ENCODE measurements around the gene TTLL3.
"Not testable (repeated sequence)": the region's sequence is repeated elsewhere in the genome, so short reads cannot be mapped to it uniquely, and the experiment has no call there.

Gene TTLL3

GRCh38 chr3:9854291-9854940 lies 44.4 kb downstream of the TTLL3 start:
- DNase-seq; in situ Hi-C loops (cut with HindIII; ENCODE audit: low pct_ligation_motif_present, low pct_unique_long_range_greater_than_20kb, low sequenced_read_pairs): not testable (repeated sequence)

GRCh38 chr3:9855594-9855993 lies 45.5 kb downstream of the TTLL3 start:
- no peak for DNase-seq
- in situ Hi-C loops (cut with HindIII; ENCODE audit: low pct_ligation_motif_present, low pct_unique_long_range_greater_than_20kb, low sequenced_read_pairs), result no loop called here

GRCh38 chr3:9859530-9860025 lies 49.5 kb downstream of the TTLL3 start:
- in situ Hi-C loops (cut with HindIII; ENCODE audit: low pct_ligation_motif_present, low pct_unique_long_range_greater_than_20kb, low sequenced_read_pairs), result no loop called here
- DNase-seq, result no peak

GRCh38 chr3:9861201-9861600 lies 51.1 kb downstream of the TTLL3 start:
- in situ Hi-C loops (cut with HindIII; ENCODE audit: low pct_ligation_motif_present, low pct_unique_long_range_greater_than_20kb, low sequenced_read_pairs), result no loop called here
- no peak for DNase-seq

- in situ Hi-C loops (cut with HindIII; ENCODE audit: low pct_ligation_motif_present, low pct_unique_long_range_greater_than_20kb, low sequenced_read_pairs), result no loop called here
- DNase-seq, result no peak
Measured at GRCh38 chr3:9861626-9862130, 51.6 kb downstream of the TTLL3 start.

GRCh38 chr3:9862391-9863057 lies 52.5 kb downstream of the TTLL3 start:
- in situ Hi-C loops (cut with HindIII; ENCODE audit: low pct_ligation_motif_present, low pct_unique_long_range_greater_than_20kb, low sequenced_read_pairs), result no loop called here
- peak; percentile 66 for DNase-seq

GRCh38 chr3:9863058-9863772 lies 53.2 kb downstream of the TTLL3 start:
- DNase-seq, result no peak
- in situ Hi-C loops (cut with HindIII; ENCODE audit: low pct_ligation_motif_present, low pct_unique_long_range_greater_than_20kb, low sequenced_read_pairs), result no loop called here

GRCh38 chr3:9864200-9864927 lies 54.3 kb downstream of the TTLL3 start:
- DNase-seq, result no peak
- in situ Hi-C loops (cut with HindIII; ENCODE audit: low pct_ligation_motif_present, low pct_unique_long_range_greater_than_20kb, low sequenced_read_pairs), result no loop called here

GRCh38 chr3:9865125-9865637 lies 55.1 kb downstream of the TTLL3 start:
- DNase-seq; in situ Hi-C loops (cut with HindIII; ENCODE audit: low pct_ligation_motif_present, low pct_unique_long_range_greater_than_20kb, low sequenced_read_pairs): not testable (repeated sequence)

- DNase-seq, result no peak
- in situ Hi-C loops (cut with HindIII; ENCODE audit: low pct_ligation_motif_present, low pct_unique_long_range_greater_than_20kb, low sequenced_read_pairs), result no loop called here
Measured at GRCh38 chr3:9866639-9867038, 56.6 kb downstream of the TTLL3 start.

GRCh38 chr3:9867106-9867505 lies 57.0 kb downstream of the TTLL3 start:
- no peak for DNase-seq
- in situ Hi-C loops (cut with HindIII; ENCODE audit: low pct_ligation_motif_present, low pct_unique_long_range_greater_than_20kb, low sequenced_read_pairs), result no loop called here

GRCh38 chr3:9869955-9870354 lies 59.9 kb downstream of the TTLL3 start:
- DNase-seq, result no peak
- in situ Hi-C loops (cut with HindIII; ENCODE audit: low pct_ligation_motif_present, low pct_unique_long_range_greater_than_20kb, low sequenced_read_pairs), result no loop called here

GRCh38 chr3:9870978-9871377 lies 60.9 kb downstream of the TTLL3 start:
- peak; percentile 20 for DNase-seq
- in situ Hi-C loops (cut with HindIII; ENCODE audit: low pct_ligation_motif_present, low pct_unique_long_range_greater_than_20kb, low sequenced_read_pairs), result no loop called here

- DNase-seq; in situ Hi-C loops (cut with HindIII; ENCODE audit: low pct_ligation_motif_present, low pct_unique_long_range_greater_than_20kb, low sequenced_read_pairs): not testable (repeated sequence)
Measured at GRCh38 chr3:9872067-9872466, 62.0 kb downstream of the TTLL3 start.

GRCh38 chr3:9875448-9875847 lies 65.4 kb downstream of the TTLL3 start:
- no peak for DNase-seq
- in situ Hi-C loops (cut with HindIII; ENCODE audit: low pct_ligation_motif_present, low pct_unique_long_range_greater_than_20kb, low sequenced_read_pairs), result no loop called here

GRCh38 chr3:9876255-9876654 lies 66.2 kb downstream of the TTLL3 start:
- in situ Hi-C loops (cut with HindIII; ENCODE audit: low pct_ligation_motif_present, low pct_unique_long_range_greater_than_20kb, low sequenced_read_pairs); DNase-seq: not testable (repeated sequence)

- DNase-seq, result no peak
- in situ Hi-C loops (cut with HindIII; ENCODE audit: low pct_ligation_motif_present, low pct_unique_long_range_greater_than_20kb, low sequenced_read_pairs), result no loop called here
Measured at GRCh38 chr3:9876991-9877390, 66.9 kb downstream of the TTLL3 start.

GRCh38 chr3:9878700-9879099 lies 68.6 kb downstream of the TTLL3 start:
- DNase-seq, result no peak
- in situ Hi-C loops (cut with HindIII; ENCODE audit: low pct_ligation_motif_present, low pct_unique_long_range_greater_than_20kb, low sequenced_read_pairs), result no loop called here
